RKO (cell line): ENCODE data around the gene CCDC88C.
"Not testable (repeated sequence)": the region's sequence is repeated elsewhere in the genome, so short reads cannot be mapped to it uniquely, and the experiment has no call there.

Source experiments
- DNase-seq: peaks from one replicate; pipeline ENCODE4 v3.0.0-alpha.2; 2016; ENCODE audit warnings: low spot score

The CCDC88C gene

GRCh38 chr14:91270619-91271018 lies 147.0 kb downstream of the CCDC88C start:
- DNase-seq = no peak

- DNase-seq = no peak
Observed at GRCh38 chr14:91270188-91270587, 147.4 kb downstream of the CCDC88C start.

DNA sequence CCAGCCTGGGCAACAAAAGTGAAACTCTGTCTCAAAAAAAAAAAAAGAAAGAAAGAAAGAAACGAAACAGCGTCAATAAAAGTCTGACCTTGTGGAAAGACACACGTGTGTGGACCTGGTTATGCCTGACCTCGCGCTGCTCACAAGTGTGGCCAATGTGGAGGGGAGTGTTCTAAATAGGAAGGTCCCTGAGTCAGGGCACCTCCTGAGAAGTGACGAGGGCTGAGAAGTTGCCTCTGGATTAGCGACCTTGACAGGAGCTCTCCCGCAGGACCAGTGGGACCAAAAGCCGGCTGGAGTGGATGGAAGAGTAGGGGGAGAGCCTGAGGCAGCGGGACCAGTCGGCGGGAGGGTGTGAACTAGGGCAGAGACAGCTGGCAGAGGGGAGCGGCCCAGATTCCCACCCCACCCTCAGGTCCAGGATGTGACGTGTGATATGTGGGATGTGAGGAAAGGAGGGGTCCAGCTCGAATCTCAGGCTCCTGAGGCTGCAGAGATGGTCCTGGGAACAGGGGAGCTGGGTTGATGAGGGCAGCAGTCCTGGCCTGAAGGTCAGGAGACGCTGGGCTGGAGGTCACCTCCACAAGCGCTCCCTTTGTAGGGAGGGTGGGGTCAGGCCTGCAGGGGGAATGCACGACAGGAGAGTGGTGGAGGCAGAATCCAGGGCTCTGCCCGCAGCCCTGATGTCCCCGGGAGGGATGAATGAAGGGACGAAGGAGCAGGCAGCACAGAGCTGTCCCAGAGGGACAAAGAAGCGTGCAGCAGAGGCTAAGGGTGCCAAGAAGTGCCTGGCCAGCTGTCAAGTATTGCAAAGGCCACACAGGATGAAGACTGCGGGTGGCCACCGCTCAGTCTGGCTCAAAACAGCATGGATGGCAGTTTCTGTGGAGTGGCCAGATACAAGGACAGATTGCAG lies 148.3 kb downstream of the CCDC88C start:
- no peak for DNase-seq

- DNase-seq = no peak
Observed at GRCh38 chr14:91267965-91268437, 149.6 kb downstream of the CCDC88C start.

DNA sequence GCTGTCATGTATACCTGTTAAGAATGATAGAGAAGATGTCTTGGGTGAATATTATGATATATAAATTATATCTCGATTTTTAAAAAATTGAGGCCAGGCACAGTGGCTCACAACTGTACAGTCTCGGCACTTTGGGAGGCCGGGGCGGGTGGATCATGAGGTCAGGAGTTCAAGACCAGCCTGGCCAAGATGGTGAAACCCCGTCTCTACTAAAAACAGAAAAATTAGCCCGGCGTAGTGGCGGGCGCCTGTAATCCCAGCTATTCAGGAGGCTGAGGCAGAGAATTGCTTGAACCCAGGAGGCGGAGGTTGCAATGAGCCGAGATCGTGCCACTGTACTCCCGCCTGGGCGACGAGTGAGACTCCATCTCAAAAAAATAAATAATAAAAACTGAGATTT lies 151.3 kb downstream of the CCDC88C start:
- DNase-seq = not testable (repeated sequence)

DNA sequence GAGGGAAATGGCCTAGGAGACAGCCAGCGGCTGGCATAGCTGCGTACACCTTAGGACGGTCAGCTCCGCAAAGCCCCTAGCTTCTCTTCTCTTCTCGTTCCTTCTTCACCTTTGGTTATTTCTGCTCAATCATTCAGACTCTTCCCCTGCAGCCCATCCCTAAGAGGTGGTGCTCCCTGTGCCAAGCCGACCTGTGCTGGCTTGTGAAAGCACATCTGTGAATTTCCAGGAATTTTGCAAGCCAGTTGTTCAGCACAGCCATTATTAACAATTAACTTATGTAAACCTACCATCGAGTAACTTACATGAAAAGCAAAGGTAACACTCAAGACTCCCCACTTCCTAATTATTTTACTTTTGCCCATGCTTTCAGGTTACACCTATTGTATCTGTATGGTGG lies 152.2 kb downstream of the CCDC88C start:
- no peak for DNase-seq

- no peak for DNase-seq
Observed at GRCh38 chr14:91264151-91265150, 153.2 kb downstream of the CCDC88C start.

DNA sequence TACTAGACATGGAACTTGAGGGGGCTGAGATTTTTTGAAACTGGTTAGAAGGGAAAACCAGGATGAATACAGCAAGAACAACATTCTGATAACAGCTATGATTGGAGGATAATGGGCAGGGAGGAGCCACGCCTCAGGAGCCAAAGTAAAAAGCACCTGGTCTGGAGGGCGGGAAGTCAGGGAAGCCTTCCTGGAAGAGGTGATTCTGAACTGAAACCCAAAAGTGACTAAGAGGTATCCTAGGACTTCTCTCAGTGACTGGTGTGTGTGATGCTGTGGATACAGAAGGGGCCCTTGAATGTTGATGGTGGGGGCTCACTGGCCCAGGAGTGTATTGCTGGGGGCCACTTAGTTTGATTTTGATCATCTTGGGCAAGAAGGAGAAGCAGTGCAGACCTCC lies 154.3 kb downstream of the CCDC88C start:
- no peak for DNase-seq

DNA sequence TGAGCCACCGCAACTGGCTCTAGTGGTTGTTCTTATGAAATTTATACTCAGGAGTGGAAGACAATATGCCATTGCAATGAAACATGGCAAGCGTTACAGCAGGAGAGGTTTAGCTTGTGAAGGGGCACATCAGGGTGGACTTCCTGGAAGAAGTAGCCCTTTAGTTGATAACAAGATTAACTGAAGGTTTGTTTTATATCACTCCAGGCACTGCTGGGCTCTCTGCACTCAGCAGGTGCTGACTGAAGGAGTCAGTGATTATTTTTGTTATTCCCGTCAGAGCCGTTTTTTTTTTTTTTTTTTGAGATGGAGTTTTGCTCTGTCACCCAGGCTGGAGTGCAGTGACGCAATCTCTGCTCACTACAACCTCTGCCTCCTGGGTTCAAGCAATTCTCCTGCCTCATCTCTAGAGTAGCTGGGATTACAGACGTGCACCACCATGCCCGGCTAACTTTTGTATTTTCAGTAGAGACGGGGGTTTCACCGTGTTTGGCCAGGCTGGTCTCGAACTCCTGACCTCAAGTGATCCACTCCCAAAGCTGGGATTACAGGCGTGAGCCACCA lies 155.6 kb downstream of the CCDC88C start:
- DNase-seq = no peak

DNA sequence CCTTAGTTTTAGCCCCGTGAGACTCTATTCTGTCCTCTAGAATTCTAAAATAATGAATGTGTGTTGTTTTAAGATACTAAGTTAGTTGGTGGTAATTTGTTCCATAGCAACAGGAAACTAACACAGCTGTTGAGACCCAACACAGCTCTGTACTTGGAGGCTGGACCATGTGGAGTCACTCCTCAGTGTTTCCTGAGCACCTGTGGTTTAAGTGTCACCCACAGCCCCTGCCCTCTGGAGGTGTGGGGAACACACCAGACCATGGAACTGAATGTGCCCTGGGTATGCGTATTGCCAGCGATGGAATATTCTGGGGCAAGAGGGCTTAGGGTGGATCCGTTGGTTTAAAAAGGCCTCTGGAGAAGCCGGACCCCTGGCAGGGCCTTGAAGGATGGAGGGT lies 156.5 kb downstream of the CCDC88C start:
- no peak for DNase-seq

DNA sequence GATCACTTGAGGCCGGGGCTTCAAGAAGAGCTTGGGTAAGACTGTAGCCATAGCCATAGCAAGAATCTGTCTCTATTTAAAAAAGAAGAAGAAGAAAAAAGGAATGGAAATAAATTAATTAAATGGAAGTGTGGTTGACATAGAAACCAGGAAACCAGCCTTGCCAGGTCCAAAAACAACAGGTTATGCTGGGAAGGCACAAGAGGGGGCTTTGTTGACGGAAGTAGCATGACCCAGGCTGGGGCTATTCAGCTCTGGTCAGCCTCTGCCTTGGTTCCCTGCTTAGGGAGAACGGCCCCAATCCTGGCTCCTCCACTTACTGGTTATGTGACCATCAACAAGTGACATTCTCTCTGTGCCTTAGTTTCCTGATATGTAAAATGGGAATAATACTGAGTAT lies 158.7 kb downstream of the CCDC88C start:
- no peak for DNase-seq

DNA sequence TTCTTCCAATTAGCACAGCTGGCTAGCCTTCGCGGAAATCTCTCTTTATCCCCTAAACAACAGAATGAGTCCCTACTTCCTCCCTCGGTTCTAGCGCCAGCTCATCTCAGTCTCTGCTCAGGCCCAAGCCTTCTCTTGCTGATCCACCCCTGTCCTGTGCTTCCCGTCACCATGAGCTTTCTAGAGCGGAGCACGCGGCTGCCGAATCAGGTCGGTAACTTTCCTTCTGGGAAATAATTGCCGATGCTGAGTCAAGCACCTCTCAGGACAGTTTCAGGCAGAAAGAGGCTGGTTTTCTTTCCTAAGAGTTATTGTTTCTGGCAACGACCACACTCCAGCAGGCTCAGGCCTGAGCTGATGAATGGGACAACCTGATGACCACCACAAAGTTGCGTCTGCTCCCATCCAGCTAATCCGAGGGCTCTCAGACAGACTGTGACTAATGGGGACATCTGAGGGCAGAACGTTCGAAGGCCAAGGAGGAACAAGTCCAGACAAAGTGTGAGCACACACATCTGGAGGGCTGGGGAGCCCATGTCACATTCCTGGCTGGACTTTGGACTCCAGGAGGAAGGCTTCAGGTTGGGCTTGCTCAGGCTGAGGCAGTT lies 159.5 kb downstream of the CCDC88C start:
- DNase-seq = no peak

GRCh38 chr14:91257328-91258010 lies 160.2 kb downstream of the CCDC88C start:
- no peak for DNase-seq

- no peak for DNase-seq
Observed at GRCh38 chr14:91256661-91257060, 161.0 kb downstream of the CCDC88C start.

- DNase-seq = no peak
Observed at GRCh38 chr14:91255026-91255695, 162.5 kb downstream of the CCDC88C start.

- no peak for DNase-seq
Observed at GRCh38 chr14:91254461-91254860, 163.2 kb downstream of the CCDC88C start.

GRCh38 chr14:91253795-91254323 lies 163.8 kb downstream of the CCDC88C start:
- DNase-seq = no peak

- no peak for DNase-seq
Observed at GRCh38 chr14:91252871-91253794, 164.5 kb downstream of the CCDC88C start.

DNA sequence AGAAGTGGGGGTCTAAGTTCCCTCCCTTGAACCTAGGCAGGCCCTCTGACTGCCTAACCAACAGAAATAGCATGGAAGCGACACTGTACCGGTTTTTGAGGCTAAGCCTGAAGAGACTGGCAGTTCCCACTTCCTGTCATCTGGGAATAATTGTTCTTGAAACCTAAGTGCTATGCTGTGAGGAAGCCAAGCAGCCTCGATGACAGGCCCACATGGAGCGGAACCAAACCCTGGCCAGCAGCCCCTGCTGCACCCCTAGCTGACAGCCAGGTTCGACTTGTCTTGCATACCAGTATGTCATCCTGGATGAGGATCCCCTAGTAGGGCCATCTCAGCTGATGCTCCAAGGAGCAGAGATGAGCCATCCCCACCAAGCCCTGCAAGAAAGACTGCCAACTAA lies 166.7 kb downstream of the CCDC88C start:
- no peak for DNase-seq
